WTC11 (cell line): ENCODE results near the gene SGCA.

ENCODE experiments used
- NFYB ChIP-seq: sonication (generic); formaldehyde crosslinking; conservative IDR thresholded peaks from 2 replicates; pipeline ENCODE4 v1.8.0; 2022; ENCODE audit warnings: low read depth, missing genetic modification reagents
- TF ChIP-seq, protein P1 (sequence below): sonication (generic); formaldehyde crosslinking; IDR thresholded peaks from 2 replicates; pipeline ENCODE4 v1.8.0; 2022; ENCODE audit warnings: mild to moderate bottlenecking, missing genetic modification reagents

DNA sequence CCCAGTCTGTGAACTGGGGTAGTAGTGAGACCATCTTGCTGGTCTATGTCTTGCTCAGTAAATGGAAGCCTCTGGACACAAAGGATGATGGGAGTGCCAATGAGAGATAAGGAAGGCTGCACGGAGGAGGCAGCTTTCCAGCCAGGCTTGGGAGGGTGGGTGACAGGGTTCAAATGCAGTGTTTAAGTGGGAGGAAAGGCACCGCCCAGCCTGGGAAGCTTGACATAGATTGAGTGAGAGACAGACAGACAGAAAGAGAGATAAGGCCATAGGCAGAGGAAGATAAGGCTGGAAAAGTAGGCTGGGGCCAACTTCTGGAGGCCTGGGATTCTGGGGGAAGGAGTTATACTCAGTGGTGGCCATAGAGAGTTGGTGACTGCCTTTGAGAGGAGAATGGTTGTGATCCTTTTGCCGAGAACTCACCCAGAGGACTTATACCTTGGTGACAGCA is 42.8 kb downstream of the SGCA start:
- TF ChIP-seq, protein P1, sequence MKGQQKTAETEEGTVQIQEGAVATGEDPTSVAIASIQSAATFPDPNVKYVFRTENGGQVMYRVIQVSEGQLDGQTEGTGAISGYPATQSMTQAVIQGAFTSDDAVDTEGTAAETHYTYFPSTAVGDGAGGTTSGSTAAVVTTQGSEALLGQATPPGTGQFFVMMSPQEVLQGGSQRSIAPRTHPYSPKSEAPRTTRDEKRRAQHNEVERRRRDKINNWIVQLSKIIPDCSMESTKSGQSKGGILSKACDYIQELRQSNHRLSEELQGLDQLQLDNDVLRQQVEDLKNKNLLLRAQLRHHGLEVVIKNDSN (CRISPR knock-in tag): no peak
- TF ChIP-seq NFYB (CRISPR knock-in tag): no peak
